ENCODE data around the gene RASA2. TPM values are rescaled to one million over a fixed set of nuclear protein-coding genes. Genes with fewer than 3 reads are reported as not detected.
"Not testable (repeated sequence)": the region's sequence is repeated elsewhere in the genome, so short reads cannot be mapped to it uniquely, and the experiment has no call there.

RASA2 gene
- total RNA-seq, 2 experiments from 2014 or later: 34.7 to 35.0 TPM

DNA sequence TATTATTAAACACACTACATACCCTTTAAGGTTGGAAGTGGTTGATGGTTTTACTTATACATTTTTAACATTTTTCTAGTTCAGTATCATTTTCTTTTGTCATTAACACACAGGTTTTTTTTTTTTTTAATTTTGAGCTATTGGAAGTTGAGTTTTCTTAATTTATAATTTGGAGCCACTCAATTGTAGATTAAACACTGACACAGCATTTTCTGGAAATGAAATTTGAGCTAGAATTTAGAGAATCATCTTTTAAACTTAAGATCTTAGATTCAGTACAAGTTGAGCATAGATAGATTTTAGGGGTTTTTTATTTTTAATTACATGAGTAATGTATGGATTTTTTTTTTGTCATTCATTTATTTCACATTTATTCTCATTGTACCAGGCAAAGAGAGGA lies 35.0 kb downstream of the RASA2 start:
- peaks cover 64% of the 10 kb centered on the region for H3K4me1 Mint-ChIP-seq (ENCODE audit: low read depth)
- POLR2A ChIA-PET: no interaction called here
- CTCF ChIA-PET: no interaction called here

GRCh38 chr3:141523615-141524375 lies 37.0 kb downstream of the RASA2 start:
- intact Hi-C loops (cut with micrococcal nuclease): no loop called here
- Mint-ChIP-seq H3K4me1 (ENCODE audit: low read depth) (peaks cover 72% of the 10 kb centered on the region), H3K4me3 (no peak overlapping the region), H3K27ac (peak overlapping the region; percentile 20), H3K9me3 (no peaks in the 10 kb centered on the region), H3K27me3 (no peaks in the 10 kb centered on the region), H3K36me3 (peaks cover 28% of the 10 kb centered on the region)
- DNase-seq: no peak
- CTCF ChIA-PET: interaction anchor here (1.0 to 1.7 kb wide), 2 partner anchors 9 to 50 kb away, joined by 3 to 7 read pairs; no protein-coding TSS in a partner anchor
- POLR2A ChIA-PET: no interaction called here

More for the DNA sequence above, 35.0 kb downstream of the RASA2 start:
- Mint-ChIP-seq H3K27ac (no peak overlapping the region), H3K27me3 (no peaks in the 10 kb centered on the region), H3K36me3 (peaks cover 45% of the 10 kb centered on the region), H3K4me3 (no peak overlapping the region), H3K9me3 (peaks cover 5% of the 10 kb centered on the region)
- intact Hi-C loops (cut with micrococcal nuclease): no loop called here
- DNase-seq: no peak

GRCh38 chr3:141524988-141525387 lies 38.2 kb downstream of the RASA2 start:
- no peak for DNase-seq
- H3K36me3 Mint-ChIP-seq: peaks cover 21% of the 10 kb centered on the region
- intact Hi-C loops (cut with micrococcal nuclease): no loop called here
- ChIA-PET POLR2A (interaction anchor here (1.3 kb wide), 1 partner anchor 24 kb away, joined by 3 read pairs; no protein-coding TSS in a partner anchor), CTCF (interaction anchor here (1.2 kb wide), 1 partner anchor 37 kb away, joined by 3 read pairs; no protein-coding TSS in a partner anchor)
- H3K9me3 Mint-ChIP-seq: no peaks in the 10 kb centered on the region
- H3K27ac Mint-ChIP-seq: no peak overlapping the region
- no peak overlapping the region for H3K4me3 Mint-ChIP-seq
- H3K4me1 Mint-ChIP-seq (ENCODE audit: low read depth): peaks cover 71% of the 10 kb centered on the region
- H3K27me3 Mint-ChIP-seq: no peaks in the 10 kb centered on the region

DNA sequence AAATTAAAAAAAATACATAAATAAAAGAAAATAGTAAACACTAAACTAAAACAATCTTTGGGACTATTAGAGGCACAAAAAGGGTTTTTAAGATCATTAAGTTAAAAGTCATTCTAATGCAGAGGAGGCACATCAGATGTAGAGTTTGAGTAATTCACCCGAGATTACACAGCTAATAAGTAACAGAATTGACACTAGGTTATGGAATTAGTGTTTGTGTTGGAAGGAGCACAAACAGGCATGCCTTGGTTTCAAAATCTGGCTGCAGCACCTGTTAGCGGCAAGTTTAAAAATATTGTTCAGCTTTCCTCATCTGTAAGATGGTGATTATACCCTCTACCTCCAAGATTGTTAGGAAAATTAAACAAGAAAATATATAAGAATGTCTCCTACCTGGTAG lies 39.0 kb downstream of the RASA2 start:
- no peaks in the 10 kb centered on the region for H3K27me3 Mint-ChIP-seq
- peaks cover 21% of the 10 kb centered on the region for H3K36me3 Mint-ChIP-seq
- POLR2A ChIA-PET: interaction anchor here (1.3 kb wide), 1 partner anchor 25 kb away, joined by 3 read pairs; no protein-coding TSS in a partner anchor

GRCh38 chr3:141526709-141527108 lies 39.9 kb downstream of the RASA2 start:
- Mint-ChIP-seq H3K36me3 (peaks cover 23% of the 10 kb centered on the region), H3K9me3 (no peaks in the 10 kb centered on the region), H3K27ac (no peak overlapping the region), H3K4me3 (no peak overlapping the region), H3K27me3 (no peaks in the 10 kb centered on the region), H3K4me1 (ENCODE audit: low read depth) (peaks cover 74% of the 10 kb centered on the region)
- no peak for DNase-seq
- POLR2A ChIA-PET: no interaction called here
- CTCF ChIA-PET: interaction anchor here (0.7 to 1.6 kb wide), 2 partner anchors 35 to 67 kb away, joined by 3 to 5 read pairs; no protein-coding TSS in a partner anchor
- intact Hi-C loops (cut with micrococcal nuclease): no loop called here

More for the DNA sequence above, 39.0 kb downstream of the RASA2 start:
- Mint-ChIP-seq H3K4me1 (ENCODE audit: low read depth) (peaks cover 74% of the 10 kb centered on the region), H3K9me3 (no peaks in the 10 kb centered on the region), H3K27ac (no peak overlapping the region), H3K4me3 (no peak overlapping the region)
- DNase-seq: no peak
- intact Hi-C loops (cut with micrococcal nuclease): no loop called here
- CTCF ChIA-PET: interaction anchor here (1.2 to 1.6 kb wide), 2 partner anchors 36 to 66 kb away, joined by 3 to 5 read pairs; no protein-coding TSS in a partner anchor

DNA sequence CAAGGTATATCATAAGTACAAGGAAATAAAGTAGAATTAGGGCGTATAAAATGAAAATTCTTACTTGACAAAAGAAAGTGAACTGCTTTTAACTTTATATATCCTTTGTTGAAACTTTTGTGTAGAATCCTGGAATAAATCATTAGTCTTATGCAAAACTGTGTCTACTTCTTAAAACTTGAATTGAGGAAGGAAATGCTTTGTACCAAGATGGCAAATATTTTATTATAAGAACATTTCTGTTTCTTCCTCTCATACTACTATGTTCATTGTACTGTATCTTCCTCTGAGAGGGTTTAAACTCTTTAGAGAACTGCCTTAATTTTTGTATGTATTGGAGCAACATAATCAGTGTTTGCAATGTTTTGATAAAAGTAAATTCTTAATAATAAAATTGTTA lies 42.0 kb downstream of the RASA2 start:
- peak overlapping the region; percentile 49 for H3K27ac Mint-ChIP-seq
- no peak overlapping the region for H3K4me3 Mint-ChIP-seq
- ChIA-PET POLR2A (no interaction called here), CTCF (no interaction called here)
- DNase-seq: no peak
- intact Hi-C loops (cut with micrococcal nuclease): no loop called here
- no peaks in the 10 kb centered on the region for H3K27me3 Mint-ChIP-seq
- H3K36me3 Mint-ChIP-seq: peaks cover 11% of the 10 kb centered on the region
- H3K9me3 Mint-ChIP-seq: no peaks in the 10 kb centered on the region
- H3K4me1 Mint-ChIP-seq (ENCODE audit: low read depth): peaks cover 81% of the 10 kb centered on the region

DNA sequence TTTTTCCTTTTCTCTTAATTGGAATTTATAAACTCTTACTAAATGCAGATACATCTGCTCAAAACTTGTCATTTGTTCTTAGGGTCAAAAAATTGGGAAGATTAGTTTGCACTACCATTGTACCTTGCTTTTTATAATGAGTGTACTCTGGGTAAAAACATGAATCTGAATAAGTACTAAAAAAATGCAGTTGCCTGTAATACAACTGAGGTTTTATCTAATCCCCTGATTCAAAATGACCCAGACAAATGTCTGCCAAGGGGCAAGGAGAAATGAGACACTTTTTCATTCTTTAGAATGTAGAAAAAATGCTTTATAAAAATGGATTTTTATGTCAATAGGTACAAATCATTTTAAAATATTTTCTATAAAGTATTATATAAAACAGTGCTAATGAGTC lies 42.4 kb downstream of the RASA2 start:
- H3K36me3 Mint-ChIP-seq: peaks cover 10% of the 10 kb centered on the region
- peaks cover 80% of the 10 kb centered on the region for H3K4me1 Mint-ChIP-seq (ENCODE audit: low read depth)
- POLR2A ChIA-PET: no interaction called here
- no peak for DNase-seq
- no peak overlapping the region for H3K4me3 Mint-ChIP-seq
- CTCF ChIA-PET: no interaction called here
- H3K9me3 Mint-ChIP-seq: no peaks in the 10 kb centered on the region
- intact Hi-C loops (cut with micrococcal nuclease): no loop called here
- H3K27ac Mint-ChIP-seq: peak overlapping the region; percentile 49
- H3K27me3 Mint-ChIP-seq: no peaks in the 10 kb centered on the region

DNA sequence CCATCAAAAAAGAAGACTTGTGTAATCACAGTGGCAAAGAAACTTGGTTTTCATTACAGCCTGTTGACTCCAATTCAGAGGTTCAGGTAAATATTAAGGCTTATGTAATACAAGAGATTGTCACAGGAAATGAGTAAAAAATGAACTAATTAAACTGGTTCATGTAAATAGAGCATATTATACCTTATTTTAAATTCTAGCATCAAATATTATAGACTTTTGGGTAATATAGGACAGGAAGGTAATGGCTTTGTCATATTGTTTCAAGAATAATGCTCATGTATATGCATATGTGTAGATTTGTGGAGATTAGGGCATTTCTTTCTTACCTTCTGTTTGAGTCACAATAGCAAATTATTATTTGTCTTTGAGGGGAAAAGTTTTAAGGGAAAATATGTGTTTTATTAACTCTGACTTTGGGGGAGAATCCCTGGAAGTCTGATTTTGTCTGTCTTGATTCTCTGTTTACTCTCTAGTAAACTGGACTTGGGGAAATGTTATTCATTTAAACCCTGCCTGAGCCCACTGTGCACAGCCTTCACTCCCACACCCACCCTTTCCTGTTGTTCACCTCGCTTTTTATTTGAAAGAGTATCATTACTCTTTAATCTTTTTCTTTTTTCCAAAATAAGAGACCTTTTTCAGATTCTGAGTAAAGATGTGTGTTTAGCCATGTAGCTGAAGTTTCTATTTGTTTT lies 43.0 kb downstream of the RASA2 start:
- intact Hi-C loops (cut with micrococcal nuclease): loop anchor here (1.0 kb wide), 1 partner anchor 23 kb away; no protein-coding TSS in a partner anchor
- CTCF ChIA-PET: no interaction called here
- H3K9me3 Mint-ChIP-seq: no peaks in the 10 kb centered on the region
- H3K36me3 Mint-ChIP-seq: peaks cover 11% of the 10 kb centered on the region
- peaks cover 74% of the 10 kb centered on the region for H3K4me1 Mint-ChIP-seq (ENCODE audit: low read depth)
- peak overlapping the region; percentile 56 for H3K27ac Mint-ChIP-seq
- H3K4me3 Mint-ChIP-seq: no peak overlapping the region
- no peaks in the 10 kb centered on the region for H3K27me3 Mint-ChIP-seq
- POLR2A ChIA-PET: interaction anchor here (1.2 kb wide), 1 partner anchor 23 kb away, joined by 4 read pairs; no protein-coding TSS in a partner anchor
- peak; percentile 40 for DNase-seq

DNA sequence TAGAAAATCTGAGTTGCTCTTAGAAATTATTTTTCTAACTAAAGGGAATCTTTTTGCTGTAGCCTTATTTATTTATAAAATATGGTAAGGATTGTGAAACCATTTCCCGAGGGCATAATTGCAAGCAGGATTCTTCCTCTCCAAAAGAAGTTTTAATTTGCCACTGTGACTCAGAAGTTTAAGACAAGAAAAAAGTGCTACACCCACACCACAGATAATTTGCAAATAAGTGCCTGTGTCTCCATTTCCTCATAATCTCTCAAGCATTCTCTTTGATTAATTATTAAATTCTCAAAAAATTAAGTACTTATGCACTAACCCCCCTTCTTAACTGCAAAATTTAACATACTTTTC lies 43.6 kb downstream of the RASA2 start:
- intact Hi-C loops (cut with micrococcal nuclease): loop anchor here (1.0 kb wide), 1 partner anchor 23 kb away; no protein-coding TSS in a partner anchor
- H3K27ac Mint-ChIP-seq: peak overlapping the region; percentile 56
- H3K4me1 Mint-ChIP-seq (ENCODE audit: low read depth): peaks cover 71% of the 10 kb centered on the region
- peaks cover 12% of the 10 kb centered on the region for H3K36me3 Mint-ChIP-seq
- POLR2A ChIA-PET: interaction anchor here (1.2 kb wide), 1 partner anchor 22 kb away, joined by 4 read pairs; no protein-coding TSS in a partner anchor
- DNase-seq: no peak
- CTCF ChIA-PET: no interaction called here
- H3K4me3 Mint-ChIP-seq: no peak overlapping the region
- peaks cover 3% of the 10 kb centered on the region for H3K9me3 Mint-ChIP-seq
- H3K27me3 Mint-ChIP-seq: no peaks in the 10 kb centered on the region

DNA sequence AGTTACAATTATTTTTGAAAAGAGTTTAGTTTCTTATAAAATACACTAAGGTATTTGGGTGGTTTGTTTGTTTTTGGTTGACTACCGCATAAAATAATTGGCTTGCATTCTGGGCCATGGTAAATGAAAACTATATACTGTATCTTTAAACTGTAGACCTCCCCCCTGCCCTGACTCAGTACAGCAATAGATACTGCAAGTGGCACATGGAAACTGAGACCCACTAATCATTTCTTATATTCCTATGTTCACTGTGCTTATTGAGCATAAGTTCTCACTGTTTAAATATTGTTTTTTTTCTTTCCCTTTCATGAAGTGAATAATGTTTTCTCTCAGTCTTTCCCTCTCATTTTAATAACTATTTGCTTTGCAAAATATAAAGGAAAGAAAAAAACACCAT lies 45.8 kb downstream of the RASA2 start:
- intact Hi-C loops (cut with micrococcal nuclease): no loop called here

GRCh38 chr3:141536017-141536416 lies 49.2 kb downstream of the RASA2 start:
- H3K27ac Mint-ChIP-seq; POLR2A ChIA-PET; H3K4me3 Mint-ChIP-seq; CTCF ChIA-PET; intact Hi-C loops (cut with micrococcal nuclease); H3K9me3 Mint-ChIP-seq; DNase-seq; H3K27me3 Mint-ChIP-seq: not testable (repeated sequence)
- Mint-ChIP-seq H3K4me1 (ENCODE audit: low read depth) (peaks cover 52% of the 10 kb centered on the region), H3K36me3 (peaks cover 34% of the 10 kb centered on the region)

More for the DNA sequence above, 45.8 kb downstream of the RASA2 start:
- no peak for DNase-seq
- POLR2A ChIA-PET: no interaction called here
- Mint-ChIP-seq H3K4me3 (no peak overlapping the region), H3K36me3 (peaks cover 26% of the 10 kb centered on the region), H3K27ac (no peak overlapping the region), H3K9me3 (peaks cover 6% of the 10 kb centered on the region), H3K27me3 (no peaks in the 10 kb centered on the region), H3K4me1 (ENCODE audit: low read depth) (peaks cover 57% of the 10 kb centered on the region)
- CTCF ChIA-PET: interaction anchor here (0.5 to 1.2 kb wide), 3 partner anchors 18 to 59 kb away, joined by 3 read pairs; no protein-coding TSS in a partner anchor

DNA sequence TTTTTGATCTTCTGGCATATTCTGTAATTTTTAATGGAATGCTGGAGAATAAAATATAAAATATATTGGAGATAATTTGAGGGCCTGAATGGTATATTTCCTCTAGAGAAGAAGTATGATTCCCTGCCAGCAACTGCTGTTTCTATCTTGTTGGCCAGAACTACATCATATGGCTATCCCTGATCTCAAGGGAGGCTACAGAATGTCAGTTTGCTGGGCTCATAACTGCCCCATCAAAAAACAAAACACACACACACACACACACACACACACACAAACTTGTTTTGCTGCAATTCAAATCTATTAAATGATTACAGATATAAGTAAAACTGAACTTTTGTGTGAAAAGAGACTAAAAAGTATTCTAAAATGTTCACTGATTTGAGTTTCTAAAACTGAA lies 51.0 kb downstream of the RASA2 start:
- no peak for DNase-seq
- intact Hi-C loops (cut with micrococcal nuclease): no loop called here
- H3K27ac Mint-ChIP-seq: no peak overlapping the region
- peaks cover 6% of the 10 kb centered on the region for H3K9me3 Mint-ChIP-seq
- no peak overlapping the region for H3K4me3 Mint-ChIP-seq
- no peaks in the 10 kb centered on the region for H3K27me3 Mint-ChIP-seq
- POLR2A ChIA-PET: no interaction called here
- CTCF ChIA-PET: interaction anchor here (0.7 kb wide), 1 partner anchor 83 kb away, joined by 3 read pairs; no protein-coding TSS in a partner anchor
- H3K4me1 Mint-ChIP-seq (ENCODE audit: low read depth): peaks cover 57% of the 10 kb centered on the region
- peaks cover 41% of the 10 kb centered on the region for H3K36me3 Mint-ChIP-seq
